RWPE2 (cell line): Measurements from ENCODE around the gene POTEH.
A peak's percentile ranks its signal among the peaks of the same experiment; 100 is the strongest.
"Not testable (repeated sequence)": the region's sequence is repeated elsewhere in the genome, so short reads cannot be mapped to it uniquely, and the experiment has no call there.

ENCODE experiments used
- ATAC-seq: fragments of 200-7000 bp; cut with Tn5 transposase; 3 replicates; pipeline ENCODE4 v1.9.1; 2021; ENCODE audit warnings: low read depth
- DNase-seq: peaks from one replicate; pipeline ENCODE4 v3.0.0-alpha.2; 2020; ENCODE audit warnings: low spot score
- H3K27ac ChIP-seq: fragments of 450-650 bp; 2 replicates; pipeline ENCODE4 v1.5.1; 2017; ENCODE audit warnings: mild to moderate bottlenecking; ENCODE audit not compliant: poor library complexity, severe bottlenecking
- H3K27me3 ChIP-seq: fragments of 250-450 bp; sonication (Bioruptor Pico); 2 replicates; pipeline ENCODE4 v1.5.1; 2021; ENCODE audit warnings: mild to moderate bottlenecking, moderate library complexity; ENCODE audit not compliant: insufficient read depth, poor library complexity, severe bottlenecking
- H3K36me3 ChIP-seq: fragments of 250-450 bp; sonication (Bioruptor Pico); 2 replicates; pipeline ENCODE4 v1.5.1; 2020; ENCODE audit warnings: low read depth, mild to moderate bottlenecking, moderate library complexity
- H3K4me1 ChIP-seq: fragments of 250-450 bp; sonication (Bioruptor Pico); 2 replicates; pipeline ENCODE4 v1.5.1; 2021; ENCODE audit warnings: mild to moderate bottlenecking, moderate library complexity; ENCODE audit not compliant: insufficient read depth, poor library complexity, severe bottlenecking
- H3K4me3 ChIP-seq: fragments of 250-450 bp; sonication (Bioruptor Pico); 2 replicates; pipeline ENCODE4 v1.5.1; 2021; ENCODE audit warnings: mild to moderate bottlenecking, moderate library complexity; ENCODE audit not compliant: severe bottlenecking
- H3K9me3 ChIP-seq: fragments of 250-450 bp; sonication (Bioruptor Pico); 2 replicates; pipeline ENCODE4 v1.5.1; 2021; ENCODE audit warnings: mild to moderate bottlenecking, moderate library complexity; ENCODE audit not compliant: severe bottlenecking

The POTEH gene

GRCh38 chr22:15738157-15738908, 48.5 kb downstream of the POTEH start:
- not testable (repeated sequence) for H3K27me3 ChIP-seq, H3K36me3 ChIP-seq, H3K4me1 ChIP-seq, ATAC-seq, H3K27ac ChIP-seq, H3K9me3 ChIP-seq, H3K4me3 ChIP-seq
- peak; percentile 32 for DNase-seq

- not testable (repeated sequence) for H3K27ac ChIP-seq, H3K36me3 ChIP-seq, H3K9me3 ChIP-seq, H3K4me3 ChIP-seq, H3K27me3 ChIP-seq, DNase-seq, H3K4me1 ChIP-seq
- peak; percentile 29; the same call in 1 of the 3 replicates for ATAC-seq
Observed at GRCh38 chr22:15738909-15739391, 49.1 kb downstream of the POTEH start.

- H3K4me1 ChIP-seq, H3K36me3 ChIP-seq, ATAC-seq: not testable (repeated sequence)
Observed at GRCh38 chr22:15747636-15748323, 58.0 kb downstream of the POTEH start.

GRCh38 chr22:15749181-15749970, 59.5 kb downstream of the POTEH start:
- ATAC-seq, H3K9me3 ChIP-seq, H3K36me3 ChIP-seq, H3K27me3 ChIP-seq, H3K4me1 ChIP-seq, H3K4me3 ChIP-seq, H3K27ac ChIP-seq: not testable (repeated sequence)
- peak; percentile 76 for DNase-seq

More at GRCh38 chr22:15747636-15748323, 58.0 kb downstream of the POTEH start:
- DNase-seq, H3K27me3 ChIP-seq, H3K4me3 ChIP-seq, H3K27ac ChIP-seq, H3K9me3 ChIP-seq: not testable (repeated sequence)

GRCh38 chr22:15759443-15760097, 69.7 kb downstream of the POTEH start:
- peak; percentile 66 for DNase-seq
- not testable (repeated sequence) for H3K4me3 ChIP-seq, H3K9me3 ChIP-seq, H3K27me3 ChIP-seq, ATAC-seq, H3K4me1 ChIP-seq, H3K36me3 ChIP-seq, H3K27ac ChIP-seq

- H3K36me3 ChIP-seq, H3K4me1 ChIP-seq, H3K27ac ChIP-seq, H3K9me3 ChIP-seq, ATAC-seq, H3K4me3 ChIP-seq, H3K27me3 ChIP-seq: not testable (repeated sequence)
- DNase-seq = peak; percentile 32
Observed at GRCh38 chr22:15760388-15761150, 70.7 kb downstream of the POTEH start.

GRCh38 chr22:15761151-15761777, 71.4 kb downstream of the POTEH start:
- DNase-seq = peak; percentile 64
- not testable (repeated sequence) for H3K36me3 ChIP-seq, H3K27me3 ChIP-seq, H3K9me3 ChIP-seq, ATAC-seq, H3K27ac ChIP-seq, H3K4me1 ChIP-seq, H3K4me3 ChIP-seq

GRCh38 chr22:15763559-15763958, 73.7 kb downstream of the POTEH start:
- H3K4me3 ChIP-seq, H3K27me3 ChIP-seq, H3K36me3 ChIP-seq, H3K27ac ChIP-seq, ATAC-seq, H3K4me1 ChIP-seq, DNase-seq, H3K9me3 ChIP-seq: not testable (repeated sequence)
